WTC11 (cell line): ENCODE measurements around the gene TNPO1. TPM values are rescaled to one million over a fixed set of nuclear protein-coding genes. Genes with fewer than 3 reads are reported as not detected.

ENCODE experiments used
- ATAC-seq: fragments of 200-7000 bp; cut with Tn5 transposase; 2 replicates; pipeline ENCODE4 v1.10.0; 2021; ENCODE audit warnings: mild to moderate bottlenecking, moderate library complexity
- CTCF ChIA-PET: fragments of 300-600 bp; sonication (Branson Sonifier 250); formaldehyde crosslinking; loops from one replicate; lab custom pipeline; 2021; ENCODE audit warnings: antibody characterized with exemption; lab: Charles Lee
- POLR2A ChIA-PET: fragments of 350-600 bp; sonication (Branson Sonifier 250); formaldehyde crosslinking; loops from one replicate; lab custom pipeline; 2021; ENCODE audit warnings: antibody characterized with exemption; lab: Charles Lee
- DNase-seq: peaks from one replicate; pipeline ENCODE4 v3.0.0; 2021; ENCODE audit warnings: low spot score
- H3K27ac Mint-ChIP-seq: 2 replicates; pipeline ENCODE4 v1.8.0; 2021; ENCODE audit warnings: mixed read lengths
- H3K27me3 Mint-ChIP-seq: 2 replicates; pipeline ENCODE4 v1.8.0; 2021; ENCODE audit warnings: low read depth, mild to moderate bottlenecking, moderate library complexity, mixed read lengths
- H3K36me3 Mint-ChIP-seq: 2 replicates; pipeline ENCODE4 v1.8.0; 2021; ENCODE audit warnings: mixed read lengths
- H3K4me1 Mint-ChIP-seq: 2 replicates; pipeline ENCODE4 v1.8.0; 2022; ENCODE audit warnings: mixed read lengths
- H3K4me3 Mint-ChIP-seq: 2 replicates; pipeline ENCODE4 v1.8.0; 2021; ENCODE audit warnings: mild to moderate bottlenecking, moderate library complexity, mixed read lengths
- H3K9me3 Mint-ChIP-seq: 2 replicates; pipeline ENCODE4 v1.8.0; 2021; ENCODE audit warnings: mixed read lengths
- CREB1 ChIP-seq: sonication (generic); formaldehyde crosslinking; IDR thresholded peaks from 2 replicates; pipeline ENCODE4 v1.8.0; 2023; ENCODE audit warnings: mild to moderate bottlenecking, missing genetic modification reagents
- ETV6 ChIP-seq: sonication (generic); formaldehyde crosslinking; IDR thresholded peaks from 2 replicates; pipeline ENCODE4 v1.8.1; 2022; ENCODE audit warnings: mild to moderate bottlenecking, missing genetic modification reagents
- FOXJ3 ChIP-seq: sonication (generic); formaldehyde crosslinking; IDR thresholded peaks from 2 replicates; pipeline ENCODE4 v1.9.0; 2021; ENCODE audit warnings: missing genetic modification reagents, mild to moderate bottlenecking, borderline replicate concordance
- FOXK1 ChIP-seq: sonication (generic); formaldehyde crosslinking; IDR thresholded peaks from 2 replicates; pipeline ENCODE4 v1.8.0; 2022; ENCODE audit warnings: mild to moderate bottlenecking, moderate library complexity, missing genetic modification reagents
- MYBL2 ChIP-seq: sonication (generic); formaldehyde crosslinking; IDR thresholded peaks from 2 replicates; pipeline ENCODE4 v1.8.1; 2023; ENCODE audit warnings: mild to moderate bottlenecking, moderate library complexity, missing genetic modification reagents
- NFATC4 ChIP-seq: fragments of 250-450 bp; sonication (Bioruptor Pico); IDR thresholded peaks from 2 replicates; pipeline ENCODE4 v1.9.0; 2021; ENCODE audit warnings: mild to moderate bottlenecking
- SOX15 ChIP-seq: fragments of 250-450 bp; sonication (Bioruptor Pico); IDR thresholded peaks from 2 replicates; pipeline ENCODE4 v1.9.0; 2021; ENCODE audit warnings: mild to moderate bottlenecking
- ZNF121 ChIP-seq: sonication (generic); formaldehyde crosslinking; IDR thresholded peaks from 2 replicates; pipeline ENCODE4 v1.8.0; 2023; ENCODE audit warnings: missing genetic modification reagents
- ZNF138 ChIP-seq: sonication (generic); formaldehyde crosslinking; conservative IDR thresholded peaks from 2 replicates; pipeline ENCODE4 v1.8.1; 2022; ENCODE audit warnings: mild to moderate bottlenecking, moderate library complexity, missing genetic modification reagents
- total RNA-seq: library from RNA; stranded (reverse); gene quantifications from 3 replicates; pipeline ENCODE4 v1.2.3, GENCODE V29; 2021
- TF ChIP-seq, protein P1 (sequence below): sonication (generic); formaldehyde crosslinking; IDR thresholded peaks from 2 replicates; pipeline ENCODE4 v1.8.0; 2023; ENCODE audit warnings: mild to moderate bottlenecking, missing genetic modification reagents
- TF ChIP-seq, protein P2 (sequence below): sonication (generic); formaldehyde crosslinking; IDR thresholded peaks from 2 replicates; pipeline ENCODE4 v1.8.1; 2022; ENCODE audit warnings: low read depth, missing genetic modification reagents, borderline replicate concordance
- TF ChIP-seq, protein P3 (sequence below): sonication (generic); formaldehyde crosslinking; IDR thresholded peaks from 2 replicates; pipeline ENCODE4 v1.8.1; 2023; ENCODE audit warnings: mild to moderate bottlenecking, missing genetic modification reagents, moderate library complexity
- TF ChIP-seq, protein P4 (sequence below): fragments of 200-600 bp; IDR thresholded peaks from 2 replicates; pipeline ENCODE4 v1.8.0; 2022; ENCODE audit warnings: antibody characterized with exemption
- TF ChIP-seq, protein P5 (sequence below): fragments of 250-450 bp; sonication (Bioruptor Pico); IDR thresholded peaks from 2 replicates; pipeline ENCODE4 v1.8.0; 2021; ENCODE audit warnings: mild to moderate bottlenecking

The TNPO1 gene
- total RNA-seq, 1 experiment from 2014 or later = 150 TPM

DNA sequence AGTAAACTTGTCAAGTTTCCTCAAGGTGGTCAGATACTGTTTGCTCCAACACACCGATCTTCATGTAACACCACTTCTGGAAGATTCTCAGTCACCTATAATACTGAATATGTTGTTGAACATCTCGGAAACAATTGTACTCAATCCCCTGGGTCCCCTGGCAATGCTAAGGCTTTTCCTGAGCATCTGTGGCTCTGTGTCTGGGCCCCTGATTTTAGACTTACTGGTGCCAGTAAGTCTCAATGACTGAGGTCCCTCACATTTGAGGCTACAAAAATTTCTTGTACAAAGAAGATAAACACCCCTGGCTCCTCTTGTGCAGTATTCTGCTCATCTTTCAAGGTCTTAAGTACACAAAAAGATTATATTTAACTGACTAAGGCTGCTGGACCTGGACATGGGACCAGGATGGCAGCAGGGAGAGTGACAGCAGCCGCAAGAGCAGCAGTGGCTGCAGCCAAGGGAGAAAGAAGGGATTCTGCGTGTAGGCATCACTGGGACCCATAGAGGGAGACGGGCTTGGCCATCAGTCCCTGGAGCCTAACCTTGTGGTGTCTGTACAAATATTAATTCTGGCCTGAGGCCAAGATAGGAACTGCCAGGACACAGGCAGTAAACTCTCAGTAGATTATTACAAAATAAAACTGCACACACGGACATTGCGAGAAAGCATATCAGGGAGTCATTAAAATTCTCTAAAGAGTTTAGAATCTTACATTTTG, 49.0 kb upstream of the TNPO1 start (continued):
- TF ChIP-seq, protein P1, sequence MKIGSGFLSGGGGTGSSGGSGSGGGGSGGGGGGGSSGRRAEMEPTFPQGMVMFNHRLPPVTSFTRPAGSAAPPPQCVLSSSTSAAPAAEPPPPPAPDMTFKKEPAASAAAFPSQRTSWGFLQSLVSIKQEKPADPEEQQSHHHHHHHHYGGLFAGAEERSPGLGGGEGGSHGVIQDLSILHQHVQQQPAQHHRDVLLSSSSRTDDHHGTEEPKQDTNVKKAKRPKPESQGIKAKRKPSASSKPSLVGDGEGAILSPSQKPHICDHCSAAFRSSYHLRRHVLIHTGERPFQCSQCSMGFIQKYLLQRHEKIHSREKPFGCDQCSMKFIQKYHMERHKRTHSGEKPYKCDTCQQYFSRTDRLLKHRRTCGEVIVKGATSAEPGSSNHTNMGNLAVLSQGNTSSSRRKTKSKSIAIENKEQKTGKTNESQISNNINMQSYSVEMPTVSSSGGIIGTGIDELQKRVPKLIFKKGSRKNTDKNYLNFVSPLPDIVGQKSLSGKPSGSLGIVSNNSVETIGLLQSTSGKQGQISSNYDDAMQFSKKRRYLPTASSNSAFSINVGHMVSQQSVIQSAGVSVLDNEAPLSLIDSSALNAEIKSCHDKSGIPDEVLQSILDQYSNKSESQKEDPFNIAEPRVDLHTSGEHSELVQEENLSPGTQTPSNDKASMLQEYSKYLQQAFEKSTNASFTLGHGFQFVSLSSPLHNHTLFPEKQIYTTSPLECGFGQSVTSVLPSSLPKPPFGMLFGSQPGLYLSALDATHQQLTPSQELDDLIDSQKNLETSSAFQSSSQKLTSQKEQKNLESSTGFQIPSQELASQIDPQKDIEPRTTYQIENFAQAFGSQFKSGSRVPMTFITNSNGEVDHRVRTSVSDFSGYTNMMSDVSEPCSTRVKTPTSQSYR = no peak
- no peak for TF ChIP-seq ZNF138 (CRISPR knock-in tag)
- TF ChIP-seq, protein P2, sequence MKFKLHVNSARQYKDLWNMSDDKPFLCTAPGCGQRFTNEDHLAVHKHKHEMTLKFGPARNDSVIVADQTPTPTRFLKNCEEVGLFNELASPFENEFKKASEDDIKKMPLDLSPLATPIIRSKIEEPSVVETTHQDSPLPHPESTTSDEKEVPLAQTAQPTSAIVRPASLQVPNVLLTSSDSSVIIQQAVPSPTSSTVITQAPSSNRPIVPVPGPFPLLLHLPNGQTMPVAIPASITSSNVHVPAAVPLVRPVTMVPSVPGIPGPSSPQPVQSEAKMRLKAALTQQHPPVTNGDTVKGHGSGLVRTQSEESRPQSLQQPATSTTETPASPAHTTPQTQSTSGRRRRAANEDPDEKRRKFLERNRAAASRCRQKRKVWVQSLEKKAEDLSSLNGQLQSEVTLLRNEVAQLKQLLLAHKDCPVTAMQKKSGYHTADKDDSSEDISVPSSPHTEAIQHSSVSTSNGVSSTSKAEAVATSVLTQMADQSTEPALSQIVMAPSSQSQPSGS (CRISPR knock-in tag) = no peak

DNA sequence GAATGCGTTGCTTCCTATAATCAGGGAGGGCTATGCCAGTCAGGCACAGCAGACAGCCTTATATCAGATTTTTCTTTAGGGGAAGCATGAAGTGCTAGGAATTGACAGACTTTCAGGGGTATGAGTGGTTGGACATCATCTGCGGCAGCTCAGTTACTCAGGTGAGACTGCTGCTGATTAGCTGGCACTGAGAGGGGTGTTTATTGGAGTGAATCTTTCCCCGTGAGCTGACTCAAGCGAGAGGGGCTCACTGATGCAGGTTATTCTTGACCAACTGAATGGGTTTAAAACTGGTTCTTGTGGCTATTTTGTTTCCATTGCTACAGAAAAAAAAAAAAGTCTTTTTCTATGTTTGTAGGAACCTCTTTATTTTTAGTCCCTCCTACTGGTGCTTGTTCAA, 46.2 kb upstream of the TNPO1 start:
- CTCF ChIA-PET = interaction anchor here (1.2 kb wide), 1 partner anchor 49 kb away, joined by 3 read pairs; no protein-coding TSS in a partner anchor
- POLR2A ChIA-PET = no interaction called here

DNA sequence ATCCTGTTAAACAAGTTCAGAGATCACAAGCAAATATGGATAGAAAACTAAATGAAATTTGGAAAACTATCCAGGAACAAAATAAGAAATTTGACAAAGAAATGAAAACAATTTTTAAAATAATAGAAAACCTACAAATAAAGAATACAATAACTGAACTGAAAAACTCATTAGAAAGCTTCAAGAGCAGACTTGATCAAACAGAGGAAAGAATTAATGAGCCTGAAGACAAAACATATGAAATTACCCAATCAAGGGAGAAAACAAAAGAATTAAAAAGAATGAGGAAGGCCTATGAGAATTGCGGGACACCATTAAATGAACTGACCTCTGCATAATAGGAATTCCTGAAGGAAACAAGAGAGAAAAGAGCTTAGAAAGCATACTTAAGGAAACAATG, 39.8 kb upstream of the TNPO1 start:
- DNase-seq (no peak), ATAC-seq (no peak)
- no peaks in the 10 kb centered on the region; the same call in 1 of the 2 replicates for H3K27me3 Mint-ChIP-seq
- no peak overlapping the region for H3K4me3 Mint-ChIP-seq
- H3K4me1 Mint-ChIP-seq = no peaks in the 10 kb centered on the region; the same call in 1 of the 2 replicates
- CTCF ChIA-PET = no interaction called here
- H3K36me3 Mint-ChIP-seq = peaks cover 13% of the 10 kb centered on the region
- no peak overlapping the region for H3K27ac Mint-ChIP-seq
- POLR2A ChIA-PET = no interaction called here
- H3K9me3 Mint-ChIP-seq = peaks cover 34% of the 10 kb centered on the region
- TF ChIP-seq, protein P3, sequence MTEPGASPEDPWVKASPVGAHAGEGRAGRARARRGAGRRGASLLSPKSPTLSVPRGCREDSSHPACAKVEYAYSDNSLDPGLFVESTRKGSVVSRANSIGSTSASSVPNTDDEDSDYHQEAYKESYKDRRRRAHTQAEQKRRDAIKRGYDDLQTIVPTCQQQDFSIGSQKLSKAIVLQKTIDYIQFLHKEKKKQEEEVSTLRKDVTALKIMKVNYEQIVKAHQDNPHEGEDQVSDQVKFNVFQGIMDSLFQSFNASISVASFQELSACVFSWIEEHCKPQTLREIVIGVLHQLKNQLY = no peak
- TF ChIP-seq, protein P2 (CRISPR knock-in tag) = no peak
- TF ChIP-seq MYBL2 (CRISPR knock-in tag) (no peak), CREB1 (no peak), ZNF121 (CRISPR knock-in tag) (no peak), SOX15 (CRISPR knock-in tag) (no peak), FOXJ3 (CRISPR knock-in tag) (no peak), FOXK1 (CRISPR knock-in tag) (no peak)
- TF ChIP-seq, protein P4, sequence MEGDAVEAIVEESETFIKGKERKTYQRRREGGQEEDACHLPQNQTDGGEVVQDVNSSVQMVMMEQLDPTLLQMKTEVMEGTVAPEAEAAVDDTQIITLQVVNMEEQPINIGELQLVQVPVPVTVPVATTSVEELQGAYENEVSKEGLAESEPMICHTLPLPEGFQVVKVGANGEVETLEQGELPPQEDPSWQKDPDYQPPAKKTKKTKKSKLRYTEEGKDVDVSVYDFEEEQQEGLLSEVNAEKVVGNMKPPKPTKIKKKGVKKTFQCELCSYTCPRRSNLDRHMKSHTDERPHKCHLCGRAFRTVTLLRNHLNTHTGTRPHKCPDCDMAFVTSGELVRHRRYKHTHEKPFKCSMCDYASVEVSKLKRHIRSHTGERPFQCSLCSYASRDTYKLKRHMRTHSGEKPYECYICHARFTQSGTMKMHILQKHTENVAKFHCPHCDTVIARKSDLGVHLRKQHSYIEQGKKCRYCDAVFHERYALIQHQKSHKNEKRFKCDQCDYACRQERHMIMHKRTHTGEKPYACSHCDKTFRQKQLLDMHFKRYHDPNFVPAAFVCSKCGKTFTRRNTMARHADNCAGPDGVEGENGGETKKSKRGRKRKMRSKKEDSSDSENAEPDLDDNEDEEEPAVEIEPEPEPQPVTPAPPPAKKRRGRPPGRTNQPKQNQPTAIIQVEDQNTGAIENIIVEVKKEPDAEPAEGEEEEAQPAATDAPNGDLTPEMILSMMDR = no peak
- TF ChIP-seq, protein P5, sequence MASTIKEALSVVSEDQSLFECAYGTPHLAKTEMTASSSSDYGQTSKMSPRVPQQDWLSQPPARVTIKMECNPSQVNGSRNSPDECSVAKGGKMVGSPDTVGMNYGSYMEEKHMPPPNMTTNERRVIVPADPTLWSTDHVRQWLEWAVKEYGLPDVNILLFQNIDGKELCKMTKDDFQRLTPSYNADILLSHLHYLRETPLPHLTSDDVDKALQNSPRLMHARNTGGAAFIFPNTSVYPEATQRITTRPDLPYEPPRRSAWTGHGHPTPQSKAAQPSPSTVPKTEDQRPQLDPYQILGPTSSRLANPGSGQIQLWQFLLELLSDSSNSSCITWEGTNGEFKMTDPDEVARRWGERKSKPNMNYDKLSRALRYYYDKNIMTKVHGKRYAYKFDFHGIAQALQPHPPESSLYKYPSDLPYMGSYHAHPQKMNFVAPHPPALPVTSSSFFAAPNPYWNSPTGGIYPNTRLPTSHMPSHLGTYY (CRISPR knock-in tag) = no peak

More for the DNA sequence above, 46.2 kb upstream of the TNPO1 start:
- DNase-seq (no peak), ATAC-seq (no peak)
- Mint-ChIP-seq H3K36me3 (no peaks in the 10 kb centered on the region), H3K27ac (no peak overlapping the region), H3K4me1 (no peaks in the 10 kb centered on the region), H3K4me3 (no peak overlapping the region), H3K27me3 (no peaks in the 10 kb centered on the region), H3K9me3 (no peaks in the 10 kb centered on the region)
- TF ChIP-seq ETV6 (CRISPR knock-in tag) (no peak), NFATC4 (CRISPR knock-in tag) (no peak)
